ENCODE results near the gene PMP22. TPM values are rescaled to one million over a fixed set of nuclear protein-coding genes. Genes with fewer than 3 reads are reported as not detected.

The PMP22 gene
- total and polyA plus RNA-seq, 2 donors from 2014 or later: 37.0 to 73.6 TPM

DNA sequence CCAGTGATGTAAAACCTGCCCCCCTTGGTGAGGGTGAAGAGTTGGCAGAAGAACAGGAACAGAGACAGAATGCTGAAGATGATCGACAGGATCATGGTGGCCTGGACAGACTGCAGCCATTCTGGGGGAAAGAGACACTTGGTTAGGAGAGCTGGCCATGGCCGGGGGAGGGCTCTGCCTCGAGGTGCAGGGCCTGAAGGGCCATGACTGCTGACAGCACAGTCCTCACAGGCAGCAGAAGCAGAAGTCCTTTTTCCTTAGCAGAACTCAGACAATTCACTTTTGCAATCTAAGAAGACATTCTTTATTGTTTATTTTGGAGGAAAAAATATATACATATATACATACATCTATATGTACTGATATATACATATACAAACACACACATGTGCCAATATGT lies 25.6 kb downstream of the PMP22 start:
- Histone ChIP-seq H3K27ac (ENCODE audit: low read depth in 2 of 2, low read length in 2 of 2) (no peak overlapping the region), H3K9ac (ENCODE audit: low read length in 3 of 3) (no peak overlapping the region), H3K4me3 (ENCODE audit: low read length in 3 of 3) (no peak overlapping the region), H3K9me3 (ENCODE audit: control insufficient read depth in 2 of 3, insufficient read depth in 1 of 3, low read length in 3 of 3) (no peaks in the 10 kb centered on the region), H3K36me3 (ENCODE audit: control insufficient read depth in 2 of 3, insufficient read depth in 3 of 3, low read length in 3 of 3) (peaks cover 0 to 7% (median 5%) of the 10 kb centered on the region in 3 donors), H3K4me1 (ENCODE audit: control insufficient read depth in 2 of 3, insufficient read depth in 2 of 3, low read depth in 1 of 3, low read length in 3 of 3) (no peaks in the 10 kb centered on the region), H3K27me3 (ENCODE audit: control insufficient read depth, insufficient read depth, low read length) (no peaks in the 10 kb centered on the region)
- DNase-seq: no peak
- TF ChIP-seq, protein P1, sequence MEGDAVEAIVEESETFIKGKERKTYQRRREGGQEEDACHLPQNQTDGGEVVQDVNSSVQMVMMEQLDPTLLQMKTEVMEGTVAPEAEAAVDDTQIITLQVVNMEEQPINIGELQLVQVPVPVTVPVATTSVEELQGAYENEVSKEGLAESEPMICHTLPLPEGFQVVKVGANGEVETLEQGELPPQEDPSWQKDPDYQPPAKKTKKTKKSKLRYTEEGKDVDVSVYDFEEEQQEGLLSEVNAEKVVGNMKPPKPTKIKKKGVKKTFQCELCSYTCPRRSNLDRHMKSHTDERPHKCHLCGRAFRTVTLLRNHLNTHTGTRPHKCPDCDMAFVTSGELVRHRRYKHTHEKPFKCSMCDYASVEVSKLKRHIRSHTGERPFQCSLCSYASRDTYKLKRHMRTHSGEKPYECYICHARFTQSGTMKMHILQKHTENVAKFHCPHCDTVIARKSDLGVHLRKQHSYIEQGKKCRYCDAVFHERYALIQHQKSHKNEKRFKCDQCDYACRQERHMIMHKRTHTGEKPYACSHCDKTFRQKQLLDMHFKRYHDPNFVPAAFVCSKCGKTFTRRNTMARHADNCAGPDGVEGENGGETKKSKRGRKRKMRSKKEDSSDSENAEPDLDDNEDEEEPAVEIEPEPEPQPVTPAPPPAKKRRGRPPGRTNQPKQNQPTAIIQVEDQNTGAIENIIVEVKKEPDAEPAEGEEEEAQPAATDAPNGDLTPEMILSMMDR (IDR thresholded peaks at IDR 0.05; ENCODE audit: borderline replicate concordance, extremely low read depth, insufficient read depth): no peak
- intact Hi-C loops (cut with DNase I): no loop called here
- FAIRE-seq: no peak

DNA sequence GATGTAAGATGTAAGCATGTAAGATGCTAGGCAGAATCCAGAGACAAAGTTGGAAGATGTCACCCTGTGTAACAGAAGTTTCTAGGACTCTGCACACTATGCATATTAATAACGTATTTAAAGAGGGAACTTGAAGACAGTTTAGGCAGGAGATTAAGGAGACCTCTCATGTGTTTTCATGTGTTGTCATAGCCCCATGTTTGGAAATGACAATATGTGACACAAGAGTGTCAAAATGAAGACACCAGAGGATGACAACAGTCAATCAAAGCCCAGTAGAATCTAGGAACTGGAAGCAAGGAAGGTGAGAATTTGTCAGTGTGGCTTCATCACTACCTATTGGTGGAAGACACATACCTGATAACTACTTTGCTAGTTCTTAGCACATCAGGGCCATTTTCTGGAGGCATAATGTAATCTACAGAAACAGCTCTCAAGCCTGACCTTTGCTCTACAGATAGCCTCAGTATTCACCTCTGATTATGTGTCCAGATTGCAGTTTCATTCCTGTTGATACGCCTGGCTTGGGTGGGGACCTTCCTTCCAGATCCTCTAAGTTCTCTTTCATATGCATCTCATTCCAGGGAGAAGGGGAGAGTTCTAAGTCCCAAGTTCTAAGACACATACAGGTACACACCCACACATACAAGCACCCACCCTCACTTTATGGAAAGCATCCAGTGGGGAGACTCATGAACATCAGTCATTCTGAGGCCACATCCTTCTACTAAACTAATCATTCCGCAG lies 26.3 kb downstream of the PMP22 start:
- DNase-seq: no peak
- H3K27me3 ChIP-seq (ENCODE audit: control insufficient read depth, insufficient read depth, low read length): no peaks in the 10 kb centered on the region
- TF ChIP-seq, protein P1 (IDR thresholded peaks at IDR 0.05; ENCODE audit: borderline replicate concordance, extremely low read depth, insufficient read depth): no peak
- intact Hi-C loops (cut with DNase I): no loop called here
- no peaks in the 10 kb centered on the region for H3K4me1 ChIP-seq (ENCODE audit: control insufficient read depth in 2 of 3, insufficient read depth in 2 of 3, low read depth in 1 of 3, low read length in 3 of 3)
- no peak overlapping the region for H3K4me3 ChIP-seq (ENCODE audit: low read length in 3 of 3)
- H3K36me3 ChIP-seq (ENCODE audit: control insufficient read depth in 2 of 3, insufficient read depth in 3 of 3, low read length in 3 of 3): peaks cover 0 to 7% (median 5%) of the 10 kb centered on the region in 3 donors
- no peak overlapping the region for H3K27ac ChIP-seq (ENCODE audit: low read depth in 2 of 2, low read length in 2 of 2)
- H3K9me3 ChIP-seq (ENCODE audit: control insufficient read depth in 2 of 3, insufficient read depth in 1 of 3, low read length in 3 of 3): no peaks in the 10 kb centered on the region
- no peak overlapping the region for H3K9ac ChIP-seq (ENCODE audit: low read length in 3 of 3)
- FAIRE-seq: no peak

DNA sequence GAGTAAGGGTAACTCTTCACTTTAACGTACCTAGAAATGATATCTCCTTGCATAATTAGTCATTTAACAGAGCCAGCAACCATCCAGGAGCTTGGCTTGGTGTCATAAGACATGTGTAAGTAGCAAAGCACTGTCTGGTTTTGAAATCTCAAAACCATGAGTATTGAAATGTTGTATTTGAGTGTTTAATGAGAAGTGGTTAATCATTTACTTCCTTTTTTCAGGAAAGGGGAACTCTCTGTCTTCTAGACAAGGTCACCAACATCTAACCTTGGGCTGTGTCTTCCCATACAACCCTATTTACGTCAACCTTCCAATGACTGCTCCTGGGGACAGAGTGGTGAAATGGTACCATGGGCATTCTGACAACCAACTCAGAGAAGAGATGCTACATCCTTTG lies 27.1 kb downstream of the PMP22 start:
- H3K27me3 ChIP-seq (ENCODE audit: control insufficient read depth, insufficient read depth, low read length): no peaks in the 10 kb centered on the region
- no peaks in the 10 kb centered on the region for H3K4me1 ChIP-seq (ENCODE audit: control insufficient read depth in 2 of 3, insufficient read depth in 2 of 3, low read depth in 1 of 3, low read length in 3 of 3)
- no peak overlapping the region for H3K4me3 ChIP-seq (ENCODE audit: low read length in 3 of 3)
- H3K27ac ChIP-seq (ENCODE audit: low read depth in 2 of 2, low read length in 2 of 2): no peak overlapping the region
- TF ChIP-seq, protein P1 (IDR thresholded peaks at IDR 0.05; ENCODE audit: borderline replicate concordance, extremely low read depth, insufficient read depth): no peak
- no peaks in the 10 kb centered on the region for H3K9me3 ChIP-seq (ENCODE audit: control insufficient read depth in 2 of 3, insufficient read depth in 1 of 3, low read length in 3 of 3)
- intact Hi-C loops (cut with DNase I): no loop called here
- H3K9ac ChIP-seq (ENCODE audit: low read length in 3 of 3): no peak overlapping the region
- H3K36me3 ChIP-seq (ENCODE audit: control insufficient read depth in 2 of 3, insufficient read depth in 3 of 3, low read length in 3 of 3): peaks cover 0 to 7% (median 5%) of the 10 kb centered on the region in 3 donors
- no peak for DNase-seq
- no peak for FAIRE-seq

DNA sequence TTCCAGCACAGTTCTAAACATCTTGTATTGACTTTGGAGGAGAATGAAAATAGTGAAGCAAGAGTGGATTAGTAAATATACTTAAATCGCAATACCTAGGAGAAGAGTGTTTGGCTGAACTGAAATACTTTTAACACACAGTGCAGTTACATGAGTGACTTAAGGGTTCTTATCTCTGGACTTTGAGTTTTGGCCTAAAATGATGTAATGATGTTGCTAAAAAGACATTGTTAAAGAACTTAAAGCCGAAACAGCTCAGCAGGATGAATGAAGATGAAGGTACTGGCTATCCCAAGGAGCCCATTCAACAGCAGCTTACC lies 28.1 kb downstream of the PMP22 start:
- no peaks in the 10 kb centered on the region for H3K4me1 ChIP-seq (ENCODE audit: control insufficient read depth in 2 of 3, insufficient read depth in 2 of 3, low read depth in 1 of 3, low read length in 3 of 3)
- FAIRE-seq (no peak), DNase-seq (no peak)
- H3K9me3 ChIP-seq (ENCODE audit: control insufficient read depth in 2 of 3, insufficient read depth in 1 of 3, low read length in 3 of 3): no peaks in the 10 kb centered on the region
- peaks cover 0 to 7% (median 5%) of the 10 kb centered on the region in 3 donors for H3K36me3 ChIP-seq (ENCODE audit: control insufficient read depth in 2 of 3, insufficient read depth in 3 of 3, low read length in 3 of 3)
- no peak overlapping the region for H3K9ac ChIP-seq (ENCODE audit: low read length in 3 of 3)
- TF ChIP-seq, protein P1 (IDR thresholded peaks at IDR 0.05; ENCODE audit: borderline replicate concordance, extremely low read depth, insufficient read depth): no peak
- no peaks in the 10 kb centered on the region for H3K27me3 ChIP-seq (ENCODE audit: control insufficient read depth, insufficient read depth, low read length)
- intact Hi-C loops (cut with DNase I): no loop called here
- H3K4me3 ChIP-seq (ENCODE audit: low read length in 3 of 3): no peak overlapping the region
- H3K27ac ChIP-seq (ENCODE audit: low read depth in 2 of 2, low read length in 2 of 2): no peak overlapping the region
